NCI-H2081 (cell line): ENCODE data around the gene AUTS2.

Experiments
- DNase-seq, 2 experiments: peaks; one replicate each; lab custom pipeline; 2025; lab: John Stamatoyannopoulos, UW

Gene AUTS2

GRCh38 chr7:70307544-70308106 lies 709.4 kb downstream of the AUTS2 start:
- no peak for DNase-seq

- DNase-seq: no peak
These were observed 714.1 kb downstream of the AUTS2 start for GRCh38 chr7:70312336-70312735.

- no peak for DNase-seq
These were observed 715.0 kb downstream of the AUTS2 start for GRCh38 chr7:70313271-70313670.

GRCh38 chr7:70313687-70314086 lies 715.4 kb downstream of the AUTS2 start:
- DNase-seq: no peak

GRCh38 chr7:70314221-70314620 lies 715.9 kb downstream of the AUTS2 start:
- DNase-seq: no peak

GRCh38 chr7:70316745-70317144 lies 718.5 kb downstream of the AUTS2 start:
- DNase-seq: no peak

GRCh38 chr7:70317356-70317755 lies 719.1 kb downstream of the AUTS2 start:
- no peak for DNase-seq

GRCh38 chr7:70318511-70318910 lies 720.2 kb downstream of the AUTS2 start:
- DNase-seq: no peak

GRCh38 chr7:70319057-70319456 lies 720.8 kb downstream of the AUTS2 start:
- no peak for DNase-seq

- DNase-seq: no peak
These were observed 722.8 kb downstream of the AUTS2 start for GRCh38 chr7:70321016-70321590.

GRCh38 chr7:70322856-70323255 lies 724.6 kb downstream of the AUTS2 start:
- no peak for DNase-seq

GRCh38 chr7:70325509-70326101 lies 727.3 kb downstream of the AUTS2 start:
- DNase-seq: no peak

- DNase-seq: no peak
These were observed 736.0 kb downstream of the AUTS2 start for GRCh38 chr7:70334295-70334694.

GRCh38 chr7:70334871-70335270 lies 736.6 kb downstream of the AUTS2 start:
- DNase-seq: no peak

- no peak for DNase-seq
These were observed 738.3 kb downstream of the AUTS2 start for GRCh38 chr7:70336536-70336935.

GRCh38 chr7:70338015-70338414 lies 739.7 kb downstream of the AUTS2 start:
- DNase-seq: peak; percentile 79 to 97

- DNase-seq: no peak
These were observed 742.0 kb downstream of the AUTS2 start for GRCh38 chr7:70340236-70340635.

- DNase-seq: no peak
These were observed 743.2 kb downstream of the AUTS2 start for GRCh38 chr7:70341446-70341845.

- DNase-seq: no peak
These were observed 745.2 kb downstream of the AUTS2 start for GRCh38 chr7:70343519-70343918.

GRCh38 chr7:70344726-70345125 lies 746.5 kb downstream of the AUTS2 start:
- DNase-seq: no peak

GRCh38 chr7:70346844-70347462 lies 748.7 kb downstream of the AUTS2 start:
- no peak for DNase-seq

- DNase-seq: no peak
These were observed 749.4 kb downstream of the AUTS2 start for GRCh38 chr7:70347463-70348254.

GRCh38 chr7:70349031-70349430 lies 750.8 kb downstream of the AUTS2 start:
- no peak for DNase-seq
